Ovary (tissue), 9 donors: ENCODE results near the gene DHX29. TPM values are rescaled to one million over a fixed set of nuclear protein-coding genes. Genes with fewer than 3 reads are reported as not detected.
A peak's percentile ranks its signal among the peaks of the same experiment; 100 is the strongest.

Experiments
- DNase-seq, 5 donors: peaks; one replicate each; pipeline ENCODE4 v3.0.0-alpha.2; 2019 to 2020
- H3K27ac ChIP-seq, 2 donors: fragments of 200-600 bp; one replicate each; pipeline versions ENCODE4 v1.5.1 to v1.8.0; 2019 to 2022
- H3K27me3 ChIP-seq: fragments of 200-600 bp; one replicate; pipeline ENCODE4 v1.8.0; 2022
- H3K36me3 ChIP-seq: fragments of 200-600 bp; sonication (generic); one replicate; pipeline ENCODE4 v1.5.1; 2019
- H3K4me1 ChIP-seq: one replicate; pipeline ENCODE4 v1.8.1; 2013; ENCODE audit warnings: mild to moderate bottlenecking, moderate library complexity; ENCODE audit not compliant: insufficient read depth
- H3K4me3 ChIP-seq: fragments of 200-600 bp; sonication (generic); one replicate; pipeline ENCODE4 v1.5.1; 2017
- H3K9me3 ChIP-seq, 2 donors: fragments of 200-600 bp in 1 of 2; sonication (generic) in 1 of 2; one replicate each; pipeline versions ENCODE4 v1.5.1 to v1.8.1; 2013 to 2019; ENCODE audit warnings: mild to moderate bottlenecking in 1 of 2, moderate library complexity in 1 of 2
- CTCF ChIP-seq, 3 donors: fragments of 450-650 bp in 2 of 3; fragments of 200-600 bp in 1 of 3; IDR thresholded peaks; one replicate each; pipeline versions ENCODE4 v1.5.1 to v1.8.0; 2016 to 2022; ENCODE audit warnings: antibody characterized with exemption in 3 of 3, mild to moderate bottlenecking in 1 of 3
- EP300 ChIP-seq: sonication (generic); formaldehyde crosslinking; IDR thresholded peaks from one replicate; pipeline ENCODE4 v1.6.1; 2017; ENCODE audit warnings: antibody characterized with exemption
- POLR2A ChIP-seq: fragments of 450-650 bp; IDR thresholded peaks from one replicate; pipeline ENCODE4 v1.6.1; 2017; ENCODE audit warnings: antibody characterized with exemption, mild to moderate bottlenecking, moderate library complexity
- WGBS, 3 donors: extraction: QIAGEN DNeasy Blood & Tissue Kit in 1 of 3; methylation state at CpG; one replicate each; pipeline versions ENCODE4 v1.1.5 to v1.1.7; 2013 to 2017; 5-methylcytosine and 5-hydroxymethylcytosine counted together
- intact Hi-C, 4 donors: fragments of 100-400 bp; cut with DNase I; formaldehyde crosslinking; loops; one replicate each; pipeline versions ENCODE4 v1.11.0 to v1.15.1; 2022 to 2023
- polyA plus RNA-seq, 2 donors: library from polyadenylated mRNA; stranded (reverse); fragments of 200-250 nt in 1 of 2; fragments of 350-450 nt in 1 of 2; fragmentation: Illumina TruSeq in 1 of 2; extraction: RNeasy Lipid Tissue Mini Kit (QIAGEN cat#74804) in 1 of 2; gene quantifications; one replicate each; pipeline ENCODE4 v1.2.3, GENCODE V29; 2013 to 2014
- total RNA-seq, 7 donors: library from RNA; depleted of rRNA in 2 of 7; stranded (reverse); fragments of >200 nt in 2 of 7; fragmentation: NEBNext Ultra II Directional in 3 of 7; extraction: Animal tissue kit (Norgen Biotek cat#: 25700) in 3 of 7; gene quantifications; one replicate each; pipeline versions ENCODE4 v1.1.0 to v1.2.4, GENCODE V29; 2016 to 2023
- donor health status: DM: no; HTN: no; CAD: no; lungs with moderate emphysema.
- donor health status: DM: no; HTN: no; CAD: no.
- donor health status: Bipolar disorder and iron deficiency.
- donor health status: DM: yes; HTN: yes; CAD: no.
- donor health status: DM: no; HTN: no; CAD: no.
- donor health status: DM: yes; HTN: yes; CAD: no.

DHX29 gene
- total and polyA plus RNA-seq, 9 donors = 13.1 to 25.2 (median 21.0) TPM

GRCh38 chr5:55222092-55222984 lies 85.2 kb downstream of the DHX29 start:
- TF ChIP-seq CTCF (IDR thresholded peaks at IDR 0.05) = no peak
- no peak for TF ChIP-seq POLR2A
- no peak for TF ChIP-seq EP300
- no peak for DNase-seq
- Histone ChIP-seq H3K9me3 (no peaks in the 10 kb centered on the region), H3K27ac (no peak overlapping the region), H3K4me1 (peaks cover 7% of the 10 kb centered on the region), H3K4me3 (no peak overlapping the region), H3K27me3 (peaks cover 2% of the 10 kb centered on the region), H3K36me3 (no peaks in the 10 kb centered on the region)
- intact Hi-C loops = no loop called here
- WGBS, 3 donors = 15 to 18% (median 16%) methylated on average over 30 of the region's 30 CpGs

GRCh38 chr5:55220433-55221185 lies 86.9 kb downstream of the DHX29 start:
- 2 to 3% (median 2%) methylated on average over 49 to 62 of the region's 62 CpGs for WGBS, 3 donors
- Histone ChIP-seq H3K4me3 (peak overlapping the region; percentile 14), H3K27me3 (peaks cover 2% of the 10 kb centered on the region), H3K27ac (no peak overlapping the region), H3K4me1 (no peaks in the 10 kb centered on the region), H3K9me3 (no peaks in the 10 kb centered on the region), H3K36me3 (no peaks in the 10 kb centered on the region)
- TF ChIP-seq CTCF (IDR thresholded peaks at IDR 0.05) (no peak), POLR2A (no peak), EP300 (no peak)
- DNase-seq = peak in 1 of 5 donors; percentile 47
- intact Hi-C loops = no loop called here

DNA sequence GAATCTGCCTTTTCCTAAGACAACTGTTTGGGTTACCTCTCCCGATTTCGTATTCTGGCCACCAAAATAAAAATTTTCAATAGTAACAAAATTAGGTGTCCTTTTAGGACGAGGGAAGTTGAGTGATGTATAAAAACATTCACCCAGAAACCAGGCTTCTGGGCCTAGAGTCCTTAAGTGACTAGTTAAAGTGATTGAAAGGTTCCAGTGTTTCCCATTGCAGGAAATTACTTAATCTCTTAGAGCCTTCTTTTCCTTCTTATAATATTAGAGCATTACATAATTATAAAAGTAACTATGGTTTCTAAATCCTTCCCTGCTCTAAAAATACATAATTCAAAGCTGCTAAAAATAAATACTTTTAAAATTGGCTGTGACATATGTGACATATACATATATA lies 87.7 kb downstream of the DHX29 start:
- Histone ChIP-seq H3K27me3 (peaks cover 2% of the 10 kb centered on the region), H3K4me3 (no peak overlapping the region), H3K9me3 (no peaks in the 10 kb centered on the region), H3K4me1 (no peaks in the 10 kb centered on the region), H3K27ac (no peak overlapping the region), H3K36me3 (no peaks in the 10 kb centered on the region)
- intact Hi-C loops = no loop called here
- WGBS, 3 donors = 89 to 92% (median 89%) methylated on average over 3 of the region's 3 CpGs
- no peak for TF ChIP-seq POLR2A
- TF ChIP-seq CTCF (IDR thresholded peaks at IDR 0.05) = no peak
- TF ChIP-seq EP300 = no peak
- no peak for DNase-seq

- Histone ChIP-seq H3K27me3 (peaks cover 2% of the 10 kb centered on the region), H3K9me3 (no peaks in the 10 kb centered on the region), H3K4me3 (no peak overlapping the region), H3K27ac (no peak overlapping the region), H3K4me1 (no peaks in the 10 kb centered on the region), H3K36me3 (no peaks in the 10 kb centered on the region)
- TF ChIP-seq EP300 (no peak), CTCF (IDR thresholded peaks at IDR 0.05) (no peak), POLR2A (no peak)
- intact Hi-C loops = no loop called here
- 35 to 39% (median 37%) methylated on average over 4 of the region's 4 CpGs for WGBS, 3 donors
- no peak for DNase-seq
Observed at GRCh38 chr5:55218967-55219366, 88.5 kb downstream of the DHX29 start.
